ENCODE measurements around the gene DCC. TPM values are rescaled to one million over a fixed set of nuclear protein-coding genes. Genes with fewer than 3 reads are reported as not detected.

DCC gene
- total RNA-seq, 2 experiments from 2014 or later = not detected

GRCh38 chr18:52979892-52980291, 639.9 kb downstream of the DCC start:
- Histone ChIP-seq H3K36me3 (ENCODE audit: insufficient read depth, low read length) (no peaks in the 10 kb centered on the region), H3K9me3 (ENCODE audit: control insufficient read depth in 1 of 2, insufficient read depth in 1 of 2, low read length in 2 of 2) (no peaks in the 10 kb centered on the region), H3K27me3 (ENCODE audit: control insufficient read depth in 1 of 2, insufficient read depth in 2 of 2, low read length in 2 of 2) (no peaks in the 10 kb centered on the region), H3K27ac (ENCODE audit: low read depth in 1 of 2, low read length in 2 of 2) (no peak overlapping the region), H3K4me3 (ENCODE audit: low read length) (no peak overlapping the region), H3K4me1 (ENCODE audit: insufficient read depth, low read length) (no peaks in the 10 kb centered on the region)
- no peak for ATAC-seq (ENCODE audit: poor library complexity)
- H3K36me3 Mint-ChIP-seq (ENCODE audit: low read depth) = no peaks in the 10 kb centered on the region
- intact Hi-C loops (cut with DNase I, micrococcal nuclease) = no loop called here
- H3K27me3 Mint-ChIP-seq = no peaks in the 10 kb centered on the region
- no peak for DNase-seq
- ChIA-PET POLR2A (no interaction called here), CTCF (no interaction called here)
- TF ChIP-seq CTCF (IDR thresholded peaks at IDR 0.05) = no peak
- no peaks in the 10 kb centered on the region for H3K9me3 Mint-ChIP-seq
- no peaks in the 10 kb centered on the region for H3K4me1 Mint-ChIP-seq (ENCODE audit: low read depth)
- no peak overlapping the region for H3K27ac Mint-ChIP-seq
- H3K4me3 Mint-ChIP-seq = no peak overlapping the region

DNA sequence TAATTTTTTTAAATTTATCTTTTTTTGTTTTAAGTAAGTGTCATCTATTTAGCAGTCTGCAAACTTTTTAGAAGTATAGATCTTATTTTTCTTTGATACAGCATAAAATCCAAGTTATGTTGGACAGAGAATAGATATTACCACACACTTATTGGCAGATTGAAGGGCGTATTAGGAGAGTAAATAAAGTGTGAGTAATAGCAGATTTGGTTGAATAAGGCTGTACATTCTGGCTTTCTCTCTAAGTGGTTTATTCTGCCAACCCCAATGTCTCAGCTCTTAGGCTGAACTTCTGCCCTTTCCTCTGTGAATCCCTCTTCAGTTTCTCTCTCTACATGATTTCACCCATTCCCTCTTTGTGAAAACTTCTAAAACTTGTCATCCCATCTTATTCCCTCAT, 651.2 kb downstream of the DCC start:
- no peak for DNase-seq
- H3K9me3 Mint-ChIP-seq = peaks cover 2% of the 10 kb centered on the region
- H3K4me1 Mint-ChIP-seq (ENCODE audit: low read depth) = no peaks in the 10 kb centered on the region
- Histone ChIP-seq H3K36me3 (ENCODE audit: insufficient read depth, low read length) (no peaks in the 10 kb centered on the region), H3K9me3 (ENCODE audit: control insufficient read depth in 1 of 2, insufficient read depth in 1 of 2, low read length in 2 of 2) (peaks cover 0 to 4% of the 10 kb centered on the region in 2 experiments), H3K27me3 (ENCODE audit: control insufficient read depth in 1 of 2, insufficient read depth in 2 of 2, low read length in 2 of 2) (no peaks in the 10 kb centered on the region), H3K4me1 (ENCODE audit: insufficient read depth, low read length) (no peaks in the 10 kb centered on the region), H3K4me3 (ENCODE audit: low read length) (no peak overlapping the region), H3K27ac (ENCODE audit: low read depth in 1 of 2, low read length in 2 of 2) (no peak overlapping the region)
- ChIA-PET CTCF (no interaction called here), POLR2A (no interaction called here)
- intact Hi-C loops (cut with DNase I, micrococcal nuclease) = no loop called here
- no peaks in the 10 kb centered on the region for H3K27me3 Mint-ChIP-seq
- H3K4me3 Mint-ChIP-seq = no peak overlapping the region
- no peak for ATAC-seq (ENCODE audit: poor library complexity)
- TF ChIP-seq CTCF (IDR thresholded peaks at IDR 0.05) = no peak
- no peaks in the 10 kb centered on the region for H3K36me3 Mint-ChIP-seq (ENCODE audit: low read depth)
- no peak overlapping the region for H3K27ac Mint-ChIP-seq

DNA sequence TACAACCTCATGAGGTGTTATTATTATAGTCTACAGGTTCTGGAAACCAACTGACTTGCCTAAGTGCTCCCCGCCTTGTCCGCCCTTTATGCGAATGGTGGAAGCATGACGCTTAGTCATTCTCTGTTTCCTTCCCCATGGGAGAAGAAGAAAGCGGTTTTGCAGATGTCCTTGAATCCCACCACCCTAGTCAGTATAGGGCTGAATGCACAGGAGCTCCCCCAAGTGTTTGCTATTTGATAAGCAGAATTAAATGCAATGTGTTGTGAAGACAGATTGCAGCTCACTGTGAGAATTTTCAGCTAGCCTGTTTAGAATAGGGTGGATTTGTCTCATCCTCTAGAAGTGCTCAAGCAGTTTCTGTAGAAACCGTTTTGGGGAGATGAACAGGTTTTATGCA, 652.0 kb downstream of the DCC start:
- no peak overlapping the region for H3K27ac ChIP-seq (ENCODE audit: low read depth in 1 of 2, low read length in 2 of 2)
- DNase-seq (no peak), ATAC-seq (ENCODE audit: poor library complexity) (no peak)
- H3K4me1 ChIP-seq (ENCODE audit: insufficient read depth, low read length) = no peaks in the 10 kb centered on the region
- intact Hi-C loops (cut with DNase I, micrococcal nuclease) = no loop called here
- Mint-ChIP-seq H3K9me3 (peaks cover 2% of the 10 kb centered on the region), H3K4me1 (ENCODE audit: low read depth) (no peaks in the 10 kb centered on the region), H3K36me3 (ENCODE audit: low read depth) (no peaks in the 10 kb centered on the region), H3K27me3 (no peaks in the 10 kb centered on the region), H3K4me3 (no peak overlapping the region), H3K27ac (no peak overlapping the region)
- no peaks in the 10 kb centered on the region for H3K27me3 ChIP-seq (ENCODE audit: control insufficient read depth in 1 of 2, insufficient read depth in 2 of 2, low read length in 2 of 2)
- ChIA-PET POLR2A (no interaction called here), CTCF (no interaction called here)
- peaks cover 0 to under 1% of the 10 kb centered on the region in 2 experiments for H3K9me3 ChIP-seq (ENCODE audit: control insufficient read depth in 1 of 2, insufficient read depth in 1 of 2, low read length in 2 of 2)
- H3K4me3 ChIP-seq (ENCODE audit: low read length) = no peak overlapping the region
- no peak for TF ChIP-seq CTCF (IDR thresholded peaks at IDR 0.05)
- no peaks in the 10 kb centered on the region for H3K36me3 ChIP-seq (ENCODE audit: insufficient read depth, low read length)
